Loucy (cell line): ENCODE results near the gene LHPP.

Experiments
- H2AFZ ChIP-seq: fragments of 200-600 bp; sonication (generic); 2 replicates; pipeline ENCODE4 v1.6.0; 2016; ENCODE audit warnings: antibody characterized with exemption, mild to moderate bottlenecking, low read length, moderate library complexity
- H3F3A ChIP-seq: fragments of 200-600 bp; 2 replicates; pipeline ENCODE4 v1.6.0; 2016; ENCODE audit warnings: antibody characterized with exemption, low read depth, mild to moderate bottlenecking
- H3K27me3 ChIP-seq: fragments of 200-600 bp; sonication (generic); 2 replicates; pipeline ENCODE4 v1.6.1; 2014; ENCODE audit warnings: low read length, mild to moderate bottlenecking; ENCODE audit not compliant: insufficient read depth, poor library complexity, severe bottlenecking
- H3K36me3 ChIP-seq: fragments of 200-600 bp; sonication (generic); 2 replicates; pipeline ENCODE4 v1.6.1; 2016; ENCODE audit warnings: low read length; ENCODE audit not compliant: insufficient read depth
- H3K4me1 ChIP-seq: fragments of 200-600 bp; sonication (generic); 2 replicates; pipeline ENCODE4 v1.5.1; 2014; ENCODE audit warnings: low read length, mild to moderate bottlenecking; ENCODE audit not compliant: insufficient read depth, poor library complexity, severe bottlenecking
- H3K4me2 ChIP-seq: fragments of 200-600 bp; sonication (generic); 2 replicates; pipeline ENCODE4 v1.6.0; 2014; ENCODE audit warnings: antibody characterized with exemption, low read length, low read depth, mild to moderate bottlenecking; ENCODE audit not compliant: poor library complexity, severe bottlenecking
- H3K4me3 ChIP-seq: fragments of 200-600 bp; sonication (generic); 2 replicates; pipeline ENCODE4 v1.5.1; 2014; ENCODE audit warnings: low read length, mild to moderate bottlenecking, mixed read lengths; ENCODE audit not compliant: poor library complexity, severe bottlenecking
- H3K79me2 ChIP-seq: fragments of 200-600 bp; sonication (generic); 2 replicates; pipeline ENCODE4 v1.6.1; 2014; ENCODE audit warnings: low read length; ENCODE audit not compliant: insufficient read depth
- H3K9ac ChIP-seq: fragments of 200-600 bp; sonication (generic); 2 replicates; pipeline ENCODE4 v1.6.0; 2014; ENCODE audit warnings: mild to moderate bottlenecking, low read depth, low read length, moderate library complexity; ENCODE audit not compliant: poor library complexity, severe bottlenecking
- H3K9me2 ChIP-seq: fragments of 200-600 bp; sonication (generic); replicated peaks from 2 replicates; pipeline ENCODE4 v1.6.1; 2016; ENCODE audit warnings: low read depth, low read length, mixed read lengths
- H3K9me3 ChIP-seq: fragments of 200-600 bp; sonication (generic); 2 replicates; pipeline ENCODE4 v1.6.1; 2014; ENCODE audit warnings: mild to moderate bottlenecking, antibody characterized with exemption, low read length, low read depth; ENCODE audit not compliant: insufficient read depth
- H4K20me1 ChIP-seq: fragments of 200-600 bp; sonication (generic); 2 replicates; pipeline ENCODE4 v1.6.0; 2014; ENCODE audit warnings: antibody characterized with exemption, low read length, mild to moderate bottlenecking; ENCODE audit not compliant: insufficient read depth, poor library complexity, severe bottlenecking
- CTCF ChIP-seq: fragments of 200-600 bp; sonication (generic); conservative IDR thresholded peaks from 2 replicates; pipeline ENCODE4 v1.5.1; 2014; ENCODE audit warnings: mild to moderate bottlenecking, antibody characterized with exemption, low read length
- EZH2phosphoT487 ChIP-seq: fragments of 200-600 bp; IDR thresholded peaks from 2 replicates; pipeline ENCODE4 v1.6.1; 2018; ENCODE audit warnings: antibody characterized with exemption, mild to moderate bottlenecking, moderate library complexity, borderline replicate concordance

The LHPP gene

GRCh38 chr10:124563320-124564040 lies 101.9 kb downstream of the LHPP start:
- Histone ChIP-seq H3K9me2 (no peaks in the 10 kb centered on the region), H3K9me3 (no peaks in the 10 kb centered on the region), H3K9ac (no peak overlapping the region), H2AFZ (no peak overlapping the region), H3K4me1 (no peaks in the 10 kb centered on the region), H3F3A (no peaks in the 10 kb centered on the region), H3K4me3 (no peak overlapping the region), H3K79me2 (no peaks in the 10 kb centered on the region), H3K27me3 (no peaks in the 10 kb centered on the region), H4K20me1 (no peaks in the 10 kb centered on the region), H3K36me3 (no peaks in the 10 kb centered on the region), H3K4me2 (no peak overlapping the region)
- no peak for TF ChIP-seq CTCF
- no peak for TF ChIP-seq EZH2phosphoT487

- no peaks in the 10 kb centered on the region for H3K36me3 ChIP-seq
- H3K4me2 ChIP-seq = no peak overlapping the region
- H3K9me3 ChIP-seq = no peaks in the 10 kb centered on the region
- H3K9ac ChIP-seq = no peak overlapping the region
- H3K9me2 ChIP-seq = no peaks in the 10 kb centered on the region
- no peaks in the 10 kb centered on the region for H3F3A ChIP-seq
- H3K4me1 ChIP-seq = no peaks in the 10 kb centered on the region
- H2AFZ ChIP-seq = no peak overlapping the region
- no peak overlapping the region for H3K4me3 ChIP-seq
- H4K20me1 ChIP-seq = no peaks in the 10 kb centered on the region
- H3K79me2 ChIP-seq = no peaks in the 10 kb centered on the region
- TF ChIP-seq CTCF = no peak
- no peak for TF ChIP-seq EZH2phosphoT487
- no peaks in the 10 kb centered on the region for H3K27me3 ChIP-seq
These were observed 103.3 kb downstream of the LHPP start for GRCh38 chr10:124564881-124565280.

GRCh38 chr10:124565565-124566221 lies 104.1 kb downstream of the LHPP start:
- Histone ChIP-seq H3F3A (no peaks in the 10 kb centered on the region), H3K36me3 (no peaks in the 10 kb centered on the region), H3K4me3 (no peak overlapping the region), H3K79me2 (no peaks in the 10 kb centered on the region), H3K27me3 (no peaks in the 10 kb centered on the region), H3K9ac (no peak overlapping the region), H3K9me3 (no peaks in the 10 kb centered on the region), H4K20me1 (no peaks in the 10 kb centered on the region), H2AFZ (no peak overlapping the region), H3K9me2 (no peaks in the 10 kb centered on the region), H3K4me2 (no peak overlapping the region), H3K4me1 (no peaks in the 10 kb centered on the region)
- TF ChIP-seq CTCF (peak; percentile 58), EZH2phosphoT487 (no peak)
